OCI-LY1 (cell line): ENCODE results near the gene SLCO2A1.

Source experiments
- H2AFZ ChIP-seq: fragments of 200-600 bp; sonication (generic), shearing (Covaris generic); 2 replicates; pipeline ENCODE4 v1.6.0; 2014; ENCODE audit warnings: antibody characterized with exemption, mild to moderate bottlenecking, low read length
- H3F3A ChIP-seq: fragments of 200-600 bp; sonication (generic), shearing (Covaris generic); 2 replicates; pipeline ENCODE4 v1.6.0; 2014; ENCODE audit warnings: mild to moderate bottlenecking, antibody characterized with exemption, low read length, moderate library complexity; ENCODE audit not compliant: insufficient read depth
- H3K27ac ChIP-seq: fragments of 200-600 bp; sonication (generic); 2 replicates; pipeline ENCODE4 v1.5.1; 2014; ENCODE audit warnings: low read length, mixed run types, mild to moderate bottlenecking, low read depth; ENCODE audit not compliant: poor library complexity, severe bottlenecking
- H3K27me3 ChIP-seq: fragments of 200-600 bp; sonication (generic); 2 replicates; pipeline ENCODE4 v1.6.0; 2014; ENCODE audit warnings: antibody characterized with exemption, mild to moderate bottlenecking, low read length, moderate library complexity; ENCODE audit not compliant: insufficient read depth
- H3K36me3 ChIP-seq: fragments of 200-600 bp; sonication (generic); 2 replicates; pipeline ENCODE4 v1.6.1; 2014; ENCODE audit warnings: mild to moderate bottlenecking, antibody characterized with exemption, low read length, moderate library complexity, mixed read lengths; ENCODE audit not compliant: insufficient read depth
- H3K4me1 ChIP-seq: fragments of 200-600 bp; sonication (generic); 2 replicates; pipeline ENCODE4 v1.5.1; 2014; ENCODE audit warnings: mild to moderate bottlenecking, low read length, moderate library complexity; ENCODE audit not compliant: insufficient read depth, severe bottlenecking
- H3K4me2 ChIP-seq: fragments of 200-600 bp; sonication (generic), shearing (Covaris generic); 2 replicates; pipeline ENCODE4 v1.6.1; 2014; ENCODE audit warnings: low read length
- H3K4me3 ChIP-seq: fragments of 200-600 bp; sonication (generic); 2 replicates; pipeline ENCODE4 v1.5.1; 2014; ENCODE audit warnings: low read length, low read depth, mild to moderate bottlenecking, mixed read lengths; ENCODE audit not compliant: poor library complexity, severe bottlenecking
- H3K79me2 ChIP-seq: fragments of 200-600 bp; shearing (Covaris generic); 2 replicates; pipeline ENCODE4 v1.6.1; 2016; ENCODE audit warnings: mixed run types, low read length, mixed read lengths; ENCODE audit not compliant: insufficient read depth
- H3K9ac ChIP-seq: fragments of 200-600 bp; sonication (generic), shearing (Covaris generic); 2 replicates; pipeline ENCODE4 v1.6.1; 2014; ENCODE audit warnings: mild to moderate bottlenecking, low read length, mixed read lengths
- H3K9me2 ChIP-seq: fragments of 200-600 bp; sonication (generic), shearing (Covaris generic); 2 replicates; pipeline ENCODE4 v1.6.1; 2014; ENCODE audit warnings: low read depth, mild to moderate bottlenecking, low read length, mixed read lengths
- H3K9me3 ChIP-seq: fragments of 200-600 bp; shearing (Covaris generic); 2 replicates; pipeline ENCODE4 v1.6.1; 2014; ENCODE audit warnings: low read length, mixed read lengths
- H4K20me1 ChIP-seq: fragments of 200-600 bp; sonication (generic), shearing (Covaris generic); 2 replicates; pipeline ENCODE4 v1.6.0; 2016; ENCODE audit warnings: mild to moderate bottlenecking, low read length; ENCODE audit not compliant: insufficient read depth
- CTCF ChIP-seq: fragments of 200-600 bp; sonication (generic), shearing (Covaris generic); IDR thresholded peaks from 2 replicates; pipeline ENCODE4 v1.5.1; 2017; ENCODE audit warnings: mild to moderate bottlenecking, antibody characterized with exemption, low read length, moderate library complexity, mixed read lengths
- EZH2 ChIP-seq: fragments of 200-600 bp; sonication (generic), shearing (Covaris generic); IDR thresholded peaks from 2 replicates; pipeline ENCODE4 v1.8.0; 2017; ENCODE audit warnings: borderline replicate concordance, mixed run types, mild to moderate bottlenecking, antibody characterized with exemption, low read length, moderate library complexity, mixed read lengths

Gene SLCO2A1

GRCh38 chr3:133983576-133984560, 45.9 kb downstream of the SLCO2A1 start:
- H4K20me1 ChIP-seq, result no peaks in the 10 kb centered on the region
- H3K4me2 ChIP-seq, result no peak overlapping the region
- no peak overlapping the region for H3K27ac ChIP-seq
- H3K27me3 ChIP-seq, result 0 out of 2 replicates have a peak, but pooled peaks cover 4% of the 10 kb centered on the region
- H3F3A ChIP-seq, result no peaks in the 10 kb centered on the region
- no peak overlapping the region for H3K4me3 ChIP-seq
- H3K9me3 ChIP-seq, result no peaks in the 10 kb centered on the region
- TF ChIP-seq EZH2 (no peak), CTCF (no peak)
- no peak overlapping the region for H3K9ac ChIP-seq
- H2AFZ ChIP-seq, result no peak overlapping the region
- no peaks in the 10 kb centered on the region for H3K79me2 ChIP-seq
- no peaks in the 10 kb centered on the region for H3K36me3 ChIP-seq
- H3K4me1 ChIP-seq, result no peaks in the 10 kb centered on the region
- H3K9me2 ChIP-seq, result no peaks in the 10 kb centered on the region

- H3K27me3 ChIP-seq, result 0 out of 2 replicates have a peak, but pooled peaks cover 4% of the 10 kb centered on the region
- no peaks in the 10 kb centered on the region for H4K20me1 ChIP-seq
- no peaks in the 10 kb centered on the region for H3F3A ChIP-seq
- no peaks in the 10 kb centered on the region for H3K36me3 ChIP-seq
- no peak for TF ChIP-seq CTCF
- no peak for TF ChIP-seq EZH2
- no peaks in the 10 kb centered on the region for H3K4me1 ChIP-seq
- no peak overlapping the region for H2AFZ ChIP-seq
- no peaks in the 10 kb centered on the region for H3K9me3 ChIP-seq
- H3K27ac ChIP-seq, result no peak overlapping the region
- H3K9ac ChIP-seq, result no peak overlapping the region
- no peaks in the 10 kb centered on the region for H3K9me2 ChIP-seq
- no peak overlapping the region for H3K4me3 ChIP-seq
- no peaks in the 10 kb centered on the region for H3K79me2 ChIP-seq
- H3K4me2 ChIP-seq, result no peak overlapping the region
These were observed 46.6 kb downstream of the SLCO2A1 start for GRCh38 chr3:133983126-133983525.

GRCh38 chr3:133980550-133980949, 49.2 kb downstream of the SLCO2A1 start:
- Histone ChIP-seq H4K20me1 (no peaks in the 10 kb centered on the region), H3K27me3 (0 out of 2 replicates have a peak, but pooled peaks cover under 1% of the 10 kb centered on the region), H3K4me3 (no peak overlapping the region), H3K9me2 (no peaks in the 10 kb centered on the region), H2AFZ (no peak overlapping the region), H3K9me3 (no peaks in the 10 kb centered on the region), H3F3A (no peaks in the 10 kb centered on the region), H3K79me2 (no peaks in the 10 kb centered on the region), H3K27ac (no peak overlapping the region), H3K4me1 (no peaks in the 10 kb centered on the region), H3K4me2 (no peak overlapping the region), H3K9ac (no peak overlapping the region), H3K36me3 (no peaks in the 10 kb centered on the region)
- TF ChIP-seq CTCF, result no peak
- no peak for TF ChIP-seq EZH2
